GM12878 (cell line): Measurements from ENCODE around the gene ACTL10. TPM values are rescaled to one million over a fixed set of nuclear protein-coding genes. Genes with fewer than 3 reads are reported as not detected.

Experiments
- ATAC-seq: fragments of 200-7000 bp; cut with Tn5 transposase; 3 replicates; pipeline ENCODE4 v1.9.1; 2020; ENCODE audit warnings: mild to moderate bottlenecking, moderate library complexity
- BruUV-seq: library from RNA; stranded (reverse); fragments of 400-500 nt; replicated peaks from 2 replicates; lab custom pipeline; 2021; lab: Mats Ljungman, UMichigan
- CTCF ChIA-PET: fragments of 300-600 bp; sonication (Branson Sonifier 250); formaldehyde crosslinking; extraction: SDS; loops from one replicate; lab custom pipeline; 2021; ENCODE audit warnings: inconsistent platforms; lab: Yijun Ruan, JAX
- POLR2A ChIA-PET: fragments of 350-600 bp; formaldehyde crosslinking; extraction: SDS; loops from one replicate; lab custom pipeline; 2021; ENCODE audit warnings: inconsistent platforms; lab: Charles Lee
- RAD21 ChIA-PET: fragments of 300-600 bp; sonication (Branson Sonifier 250); formaldehyde crosslinking; loops from one replicate; lab custom pipeline; 2023; ENCODE audit warnings: antibody characterized with exemption; ENCODE audit not compliant: unreplicated experiment; lab: Charles Lee
- SMC1A ChIA-PET: fragments of 300-600 bp; sonication (Branson Sonifier 250); formaldehyde crosslinking; loops from one replicate; lab custom pipeline; 2023; ENCODE audit not compliant: unreplicated experiment, uncharacterized antibody; lab: Charles Lee
- DNase-seq: peaks from one replicate; pipeline ENCODE4 v3.0.0-alpha.2; 2011; ENCODE audit warnings: low read depth, low spot score
- FAIRE-seq: peaks from 3 replicates; lab custom pipeline; 2011; peaks lifted over from hg19 to GRCh38; lab: Jason Lieb, UNC
- H2AFZ ChIP-seq: 2 replicates; pipeline ENCODE4 v1.6.0; 2011; ENCODE audit warnings: low read depth, low read length, control low read depth; ENCODE audit not compliant: control insufficient read depth
- H3K27ac ChIP-seq: 2 replicates; pipeline ENCODE4 v1.5.1; 2011; ENCODE audit warnings: control low read depth; ENCODE audit not compliant: control insufficient read depth, insufficient read depth
- H3K27me3 ChIP-seq, 2 experiments: replicated peaks in 1 of 2; 2 replicates each; pipeline versions ENCODE4 v1.6.0 to v1.6.1; 2011; ENCODE audit warnings: low read length in 1 of 2; ENCODE audit not compliant: control insufficient read depth in 2 of 2, insufficient read depth in 2 of 2
- H3K36me3 ChIP-seq, 2 experiments: 2 replicates each; pipeline ENCODE4 v1.5.1; 2011; ENCODE audit warnings: low read length in 1 of 2; ENCODE audit not compliant: control insufficient read depth in 2 of 2, insufficient read depth in 2 of 2
- H3K4me1 ChIP-seq: 2 replicates; pipeline ENCODE4 v1.6.1; 2011; ENCODE audit warnings: mild to moderate bottlenecking, low read length, moderate library complexity, mixed read lengths; ENCODE audit not compliant: control insufficient read depth, insufficient read depth
- H3K4me2 ChIP-seq: 2 replicates; pipeline ENCODE4 v1.6.0; 2011; ENCODE audit warnings: control low read depth; ENCODE audit not compliant: control insufficient read depth, insufficient read depth
- H3K4me3 ChIP-seq: fragments of 200-600 bp; sonication (generic); 2 replicates; pipeline ENCODE4 v1.5.1; 2016
- H3K79me2 ChIP-seq: 2 replicates; pipeline ENCODE4 v1.6.0; 2011; ENCODE audit warnings: low read length; ENCODE audit not compliant: control insufficient read depth, insufficient read depth
- H3K9ac ChIP-seq: 2 replicates; pipeline ENCODE4 v1.8.0; 2011; ENCODE audit warnings: low read length, control low read depth, mixed read lengths; ENCODE audit not compliant: control insufficient read depth, insufficient read depth
- H3K9me3 ChIP-seq: replicated peaks from 3 replicates; pipeline ENCODE4 v1.5.1; 2011; ENCODE audit warnings: mild to moderate bottlenecking, low read length; ENCODE audit not compliant: control insufficient read depth, insufficient read depth
- H4K20me1 ChIP-seq: 2 replicates; pipeline ENCODE4 v1.6.0; 2011; ENCODE audit not compliant: control insufficient read depth, insufficient read depth
- CBFB ChIP-seq: IDR thresholded peaks from 2 replicates; pipeline ENCODE4 v1.6.1; 2016; ENCODE audit warnings: antibody characterized with exemption, low read depth
- POLR2A ChIP-seq: IDR thresholded peaks from 2 replicates; pipeline ENCODE4 v1.6.1; 2011; ENCODE audit warnings: low read depth, mild to moderate bottlenecking, low read length
- POU2F2 ChIP-seq: IDR thresholded peaks from 3 replicates; pipeline ENCODE4 v1.6.1; 2011; ENCODE audit warnings: low read depth, mild to moderate bottlenecking, low read length, borderline replicate concordance
- RUNX3 ChIP-seq: IDR thresholded peaks from 2 replicates; pipeline ENCODE4 v1.6.1; 2012; ENCODE audit warnings: low read length, inconsistent platforms
- TCF7 ChIP-seq: IDR thresholded peaks from 2 replicates; pipeline ENCODE4 v1.6.1; 2014; ENCODE audit warnings: antibody characterized with exemption, borderline replicate concordance
- YY1 ChIP-seq: IDR thresholded peaks from 2 replicates; pipeline ENCODE4 v1.6.1; 2011; ENCODE audit warnings: low read depth, mild to moderate bottlenecking, low read length
- whole genome bisulfite sequencing: methylation state at CpG from one replicate; pipeline ENCODE4 v1.1.6; 2016; ENCODE audit warnings: low lambda C conversion rate; ENCODE audit not compliant: insufficient replicate concordance, insufficient coverage; ENCODE audit errors: missing lambda C conversion rate; 5-methylcytosine and 5-hydroxymethylcytosine counted together
- in situ Hi-C: fragments of 300-500 bp; cut with MboI; formaldehyde crosslinking; loops from 9 replicates; pipeline ENCODE4 v1.14.3; 2018; ENCODE audit warnings: mixed read lengths
- intact Hi-C: fragments of 100-400 bp; cut with micrococcal nuclease; formaldehyde crosslinking; loops from one replicate; pipeline ENCODE4 v1.14.2; 2022; ENCODE audit not compliant: unreplicated experiment
- polyA plus RNA-seq, 11 experiments: library from polyadenylated mRNA; depleted of rRNA in 4 of 11; unstranded in 6 of 11; stranded (reverse) in 5 of 11; fragments of >200 nt; fragmentation: Nextera tagmentation in 4 of 11; fragmentation: Illumina TruSeq in 1 of 11; extraction: Ambion mirVana in 4 of 11; extraction: Trizol in 1 of 11; gene quantifications; 1 replicate in 1 of 11; 2 replicates in 10 of 11; pipeline versions ENCODE4 v1.2.1 to v1.2.3, GENCODE V29; 2011 to 2016; ENCODE audit warnings: inconsistent platforms in 2 of 11, missing spikeins in 2 of 11, low read depth in 1 of 11
- total RNA-seq, 4 experiments: library from RNA; depleted of rRNA in 3 of 4; stranded (reverse); fragments of >200 nt in 3 of 4; fragmentation: Illumina TruSeq in 1 of 4; extraction: Trizol in 1 of 4; gene quantifications; 2 replicates each; pipeline versions ENCODE4 v1.2.1 to v1.2.3, GENCODE V29; 2013 to 2021
- TF ChIP-seq, protein P1 (sequence below): fragments of 450-650 bp; IDR thresholded peaks from 2 replicates; pipeline ENCODE4 v1.6.1; 2017; ENCODE audit warnings: mild to moderate bottlenecking, low read depth, inconsistent platforms; ENCODE audit not compliant: poor library complexity, severe bottlenecking

Gene ACTL10
- total and polyA plus RNA-seq, 10 of the 15 experiments (the other 5 are each of a cell fraction or from before 2014, with no cell fraction given) = 0.12 to 5.0 (median 0.89) TPM

GRCh38 chr20:33656010-33656782, 10.5 kb upstream of the ACTL10 start (continued):
- TF ChIP-seq, protein P1, sequence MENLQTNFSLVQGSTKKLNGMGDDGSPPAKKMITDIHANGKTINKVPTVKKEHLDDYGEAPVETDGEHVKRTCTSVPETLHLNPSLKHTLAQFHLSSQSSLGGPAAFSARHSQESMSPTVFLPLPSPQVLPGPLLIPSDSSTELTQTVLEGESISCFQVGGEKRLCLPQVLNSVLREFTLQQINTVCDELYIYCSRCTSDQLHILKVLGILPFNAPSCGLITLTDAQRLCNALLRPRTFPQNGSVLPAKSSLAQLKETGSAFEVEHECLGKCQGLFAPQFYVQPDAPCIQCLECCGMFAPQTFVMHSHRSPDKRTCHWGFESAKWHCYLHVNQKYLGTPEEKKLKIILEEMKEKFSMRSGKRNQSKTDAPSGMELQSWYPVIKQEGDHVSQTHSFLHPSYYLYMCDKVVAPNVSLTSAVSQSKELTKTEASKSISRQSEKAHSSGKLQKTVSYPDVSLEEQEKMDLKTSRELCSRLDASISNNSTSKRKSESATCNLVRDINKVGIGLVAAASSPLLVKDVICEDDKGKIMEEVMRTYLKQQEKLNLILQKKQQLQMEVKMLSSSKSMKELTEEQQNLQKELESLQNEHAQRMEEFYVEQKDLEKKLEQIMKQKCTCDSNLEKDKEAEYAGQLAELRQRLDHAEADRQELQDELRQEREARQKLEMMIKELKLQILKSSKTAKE = no peak
- TF ChIP-seq RUNX3 (no peak), CBFB (no peak)
- TF ChIP-seq, all 136 proteins: peak for 0

- H3K9me3 ChIP-seq = no peaks in the 10 kb centered on the region
- H2AFZ ChIP-seq = no peak overlapping the region
- H3K4me1 ChIP-seq = peaks cover 11% of the 10 kb centered on the region
- ChIA-PET POLR2A (interaction anchor here (0.6 kb wide), 1 partner anchor 58 kb away, joined by 4 read pairs; no protein-coding TSS in a partner anchor), SMC1A (no interaction called here), CTCF (no interaction called here), RAD21 (no interaction called here)
- H3K27ac ChIP-seq = no peak overlapping the region
- FAIRE-seq (no peak), ATAC-seq (no peak), DNase-seq (no peak)
- no TSS peak for BruUV-seq
- H3K27me3 ChIP-seq = peaks cover 0 to 2% of the 10 kb centered on the region in 2 experiments; a peak in 1 of 4 replicates
- in situ Hi-C loops (no loop called here), intact Hi-C loops (no loop called here)
- no peaks in the 10 kb centered on the region for H4K20me1 ChIP-seq
- TF ChIP-seq TCF7 = no peak
- no peak for TF ChIP-seq YY1
- TF ChIP-seq POU2F2 = 0 out of 3 replicates have a peak, but pooled peaks have one; percentile 54
- 0 out of 2 replicates have a peak, but pooled peaks have one; percentile 8 for TF ChIP-seq POLR2A
- H3K4me3 ChIP-seq = no peak overlapping the region
- H3K9ac ChIP-seq = no peak overlapping the region
- no peak overlapping the region for H3K4me2 ChIP-seq
- no peaks in the 10 kb centered on the region for H3K36me3 ChIP-seq
- WGBS = 82% methylated on average over 17 of the region's 17 CpGs
- H3K79me2 ChIP-seq = no peaks in the 10 kb centered on the region
Measured at GRCh38 chr20:33656783-33657703, 9.7 kb upstream of the ACTL10 start.
